Ureter (tissue), 1 donor: ENCODE measurements around the gene TMEM81. TPM values are rescaled to one million over a fixed set of nuclear protein-coding genes. Genes with fewer than 3 reads are reported as not detected.

Experiments used
- DNase-seq: peaks from one replicate; pipeline ENCODE4 v3.0.0-alpha.2; 2020; ENCODE audit warnings: low spot score
- total RNA-seq: library from RNA; stranded (reverse); gene quantifications from one replicate; pipeline ENCODE4 v1.2.4, GENCODE V29; 2023
- donor health status: DM: yes; HTN: yes; CAD: no.

TMEM81 gene
- total RNA-seq, 1 donor from 2014 or later: 1.5 TPM

DNA sequence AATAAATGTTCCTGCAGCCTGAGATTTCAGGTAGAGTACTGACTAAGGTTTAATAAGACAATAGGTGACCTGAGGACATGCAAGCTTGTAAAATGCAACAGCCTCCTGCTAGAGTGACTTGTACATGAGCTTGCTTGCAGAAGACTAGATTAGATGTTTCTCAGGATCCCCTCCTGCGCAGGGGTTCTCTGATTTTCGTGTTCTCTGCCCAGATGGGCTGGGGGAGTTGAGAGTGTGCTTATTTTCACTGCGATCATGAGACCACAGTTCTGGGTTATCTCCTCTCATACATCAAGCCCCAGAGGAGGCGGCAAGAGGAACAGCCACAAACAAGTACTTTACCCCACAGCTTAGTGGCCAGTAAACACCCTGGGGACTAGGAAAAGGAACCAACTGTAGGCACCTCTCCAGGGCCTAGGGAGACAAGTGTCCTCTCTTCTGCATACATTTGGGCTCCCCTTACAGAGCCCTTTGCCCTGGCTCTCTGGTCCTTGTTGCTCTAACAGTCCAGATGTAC, 8.0 kb downstream of the TMEM81 start:
- no peak for DNase-seq

GRCh38 chr1:205075642-205076155, 8.6 kb downstream of the TMEM81 start:
- DNase-seq: no peak

DNA sequence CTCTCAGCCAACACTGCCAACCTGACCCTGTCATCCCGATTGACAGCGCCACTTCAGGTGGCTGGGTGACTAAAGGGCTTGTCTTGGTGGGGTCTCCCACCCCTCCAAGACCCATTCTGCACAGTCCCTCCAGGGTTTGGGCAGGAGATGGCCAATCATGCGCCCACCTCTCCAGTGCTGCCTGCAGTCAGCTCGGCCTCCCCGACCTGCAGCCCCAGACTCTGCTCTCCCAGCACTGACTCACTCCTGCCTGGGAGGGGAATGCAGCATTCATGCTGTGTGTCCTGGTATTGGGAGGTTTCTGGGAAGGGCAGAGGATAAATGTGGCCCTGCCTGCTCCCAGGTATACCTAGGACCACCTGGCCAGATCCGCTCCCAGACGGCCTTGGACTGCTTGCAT, 9.7 kb downstream of the TMEM81 start:
- DNase-seq: no peak

DNA sequence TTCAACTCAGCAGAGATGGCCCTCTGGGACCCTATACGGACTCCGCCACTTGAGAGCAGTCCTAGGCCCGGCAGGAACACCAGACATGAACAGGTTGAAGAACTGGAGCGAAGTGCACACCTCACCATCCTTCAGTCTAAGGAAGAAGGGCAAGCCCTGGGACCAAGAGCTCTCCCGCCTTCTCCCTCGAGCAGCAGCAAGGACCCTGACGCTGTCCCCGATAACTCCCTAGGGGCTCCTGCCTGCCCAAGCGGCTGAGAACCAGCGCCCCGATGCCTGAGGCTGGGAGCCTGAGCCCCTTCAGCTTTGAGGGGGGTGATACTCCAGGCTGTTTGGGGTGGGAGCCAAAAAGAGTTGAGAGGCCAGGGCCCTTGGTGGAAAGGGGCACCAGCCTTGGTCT, 10.2 kb downstream of the TMEM81 start:
- no peak for DNase-seq

GRCh38 chr1:205073511-205073910, 10.7 kb downstream of the TMEM81 start:
- DNase-seq: no peak

DNA sequence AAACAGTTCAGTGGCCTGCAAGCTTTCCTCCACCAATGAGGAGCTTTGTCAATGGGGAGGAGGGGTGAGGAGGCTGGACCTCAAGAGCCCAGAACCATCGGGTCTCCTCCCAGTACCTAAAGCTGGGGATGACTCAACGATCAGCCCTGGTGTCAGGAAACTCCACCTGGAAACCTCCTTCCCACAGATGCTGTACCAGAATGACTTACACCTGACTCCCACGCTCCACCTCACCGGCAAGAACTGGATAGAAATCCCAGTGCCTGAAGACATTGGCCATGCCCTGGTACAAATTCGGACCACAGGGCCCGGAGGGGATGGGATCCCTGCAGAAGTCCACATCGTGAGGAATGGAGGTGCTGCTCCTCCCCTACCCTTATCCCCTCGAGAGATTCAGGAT, 11.4 kb downstream of the TMEM81 start:
- DNase-seq: no peak

DNA sequence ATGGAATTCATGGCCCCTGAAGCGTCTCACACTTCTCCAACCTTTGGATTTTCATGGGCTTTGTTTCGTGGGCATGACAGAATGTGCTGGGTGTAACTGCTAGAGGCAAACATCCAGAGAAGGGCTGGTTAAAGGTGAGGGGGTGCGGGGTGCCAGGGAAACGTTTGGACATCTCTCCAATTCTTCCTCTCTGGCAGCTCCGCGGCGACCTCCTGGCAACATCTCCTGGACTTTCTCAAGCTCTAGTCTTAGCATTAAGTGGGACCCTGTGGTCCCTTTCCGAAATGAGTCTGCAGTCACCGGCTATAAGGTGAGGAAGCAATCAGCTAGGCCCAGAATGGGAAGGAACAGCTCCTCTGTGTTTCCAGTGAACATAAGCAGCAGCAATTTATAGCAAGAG, 12.0 kb downstream of the TMEM81 start:
- DNase-seq: no peak

- DNase-seq: no peak
These were observed 12.5 kb downstream of the TMEM81 start for GRCh38 chr1:205071801-205072200.

DNA sequence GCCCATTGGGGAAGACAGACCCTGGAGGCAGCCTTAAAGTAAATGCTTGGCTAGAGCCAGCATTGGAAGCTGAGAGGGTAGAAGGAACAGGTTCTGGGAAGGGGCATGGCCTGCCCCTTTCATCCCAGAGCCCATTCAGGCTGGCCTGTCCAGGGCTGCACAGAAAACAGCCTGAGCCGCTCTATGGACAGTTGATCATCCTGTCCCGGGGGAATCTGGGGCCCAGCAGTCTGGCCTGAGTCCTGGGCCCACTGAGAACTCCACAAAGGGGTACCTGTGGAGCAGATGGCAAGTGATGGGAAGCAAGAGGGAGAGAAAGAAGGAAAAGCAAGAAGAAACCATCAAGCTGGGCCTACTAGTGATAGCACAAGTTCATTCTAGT, 13.2 kb downstream of the TMEM81 start:
- no peak for DNase-seq

DNA sequence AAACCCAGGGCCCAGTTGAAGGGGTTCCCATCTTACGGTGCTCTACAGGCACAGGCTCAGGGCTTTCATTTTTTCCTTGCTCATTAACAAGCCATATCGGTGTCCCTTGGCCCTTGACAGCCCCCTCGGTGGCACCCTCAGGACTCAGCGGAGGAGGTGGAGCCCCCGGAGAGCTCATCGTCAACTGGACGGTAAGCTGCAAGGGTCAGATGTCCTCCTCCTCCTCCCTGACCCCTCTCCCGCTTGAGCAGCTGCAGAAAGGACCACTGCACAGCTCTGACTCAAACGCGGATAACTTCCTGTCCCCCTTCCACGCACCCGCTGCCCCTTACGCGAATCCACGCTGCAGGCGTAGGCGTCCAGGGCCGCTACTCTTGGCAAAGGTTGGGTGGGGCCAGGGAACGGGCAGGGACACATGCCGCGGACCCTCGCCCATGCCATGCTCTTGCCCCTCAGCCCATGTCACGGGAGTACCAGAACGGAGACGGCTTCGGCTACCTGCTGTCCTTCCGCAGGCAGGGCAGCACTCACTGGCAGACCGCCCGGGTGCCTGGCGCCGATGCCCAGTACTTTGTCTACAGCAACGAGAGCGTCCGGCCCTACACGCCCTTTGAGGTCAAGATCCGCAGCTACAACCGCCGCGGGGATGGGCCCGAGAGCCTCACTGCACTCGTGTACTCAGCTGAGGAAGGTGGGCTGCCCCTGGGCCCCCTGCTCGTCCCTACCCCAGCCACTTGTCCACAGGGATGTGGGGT, 14.7 kb downstream of the TMEM81 start:
- no peak for DNase-seq

DNA sequence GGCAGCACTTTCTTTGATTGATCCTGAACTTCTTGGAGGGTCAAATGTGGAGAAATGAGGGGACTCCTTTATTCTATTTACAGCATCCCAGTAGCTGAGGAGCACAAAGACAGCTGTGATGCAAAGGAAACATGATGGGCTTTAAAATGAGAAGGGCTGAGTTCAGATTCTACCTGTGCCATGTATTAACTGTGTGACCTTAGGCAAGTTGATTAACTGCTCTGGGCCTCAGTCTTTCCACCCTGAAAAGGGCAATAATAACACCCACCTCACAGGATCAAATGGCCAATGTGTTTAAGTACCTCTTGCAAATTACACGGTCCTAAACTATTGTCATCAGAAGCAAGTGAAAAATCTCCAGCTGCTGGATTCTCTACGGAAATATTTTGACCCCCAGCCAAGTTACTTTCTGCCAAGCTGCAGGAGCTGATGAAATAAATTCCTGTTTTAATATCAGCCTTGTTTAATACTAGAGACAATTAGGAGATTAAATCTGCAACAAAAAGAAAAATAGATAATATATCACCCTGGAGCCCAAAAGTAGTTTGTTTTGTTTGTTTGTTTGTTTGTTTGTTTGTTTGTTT, 15.7 kb downstream of the TMEM81 start:
- DNase-seq: no peak

- no peak for DNase-seq
These were observed 16.3 kb downstream of the TMEM81 start for GRCh38 chr1:205068001-205068400.

DNA sequence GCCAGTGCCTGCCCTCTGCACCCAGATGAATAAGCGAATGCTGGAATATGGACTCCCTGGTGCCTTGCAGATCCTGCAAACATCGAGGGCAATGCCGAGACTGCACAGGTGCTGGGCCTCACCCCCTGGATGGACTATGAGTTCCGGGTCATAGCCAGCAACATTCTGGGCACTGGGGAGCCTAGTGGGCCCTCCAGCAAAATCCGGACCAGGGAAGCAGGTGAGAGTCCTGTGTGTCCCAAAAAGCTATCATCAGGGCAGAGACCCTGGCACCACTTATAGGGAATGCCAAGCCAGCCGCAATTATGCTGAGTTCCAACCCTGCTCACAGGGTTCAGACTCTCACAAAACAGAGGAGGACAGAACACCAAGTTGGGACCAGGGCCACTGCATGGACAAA, 17.2 kb downstream of the TMEM81 start:
- DNase-seq: no peak

DNA sequence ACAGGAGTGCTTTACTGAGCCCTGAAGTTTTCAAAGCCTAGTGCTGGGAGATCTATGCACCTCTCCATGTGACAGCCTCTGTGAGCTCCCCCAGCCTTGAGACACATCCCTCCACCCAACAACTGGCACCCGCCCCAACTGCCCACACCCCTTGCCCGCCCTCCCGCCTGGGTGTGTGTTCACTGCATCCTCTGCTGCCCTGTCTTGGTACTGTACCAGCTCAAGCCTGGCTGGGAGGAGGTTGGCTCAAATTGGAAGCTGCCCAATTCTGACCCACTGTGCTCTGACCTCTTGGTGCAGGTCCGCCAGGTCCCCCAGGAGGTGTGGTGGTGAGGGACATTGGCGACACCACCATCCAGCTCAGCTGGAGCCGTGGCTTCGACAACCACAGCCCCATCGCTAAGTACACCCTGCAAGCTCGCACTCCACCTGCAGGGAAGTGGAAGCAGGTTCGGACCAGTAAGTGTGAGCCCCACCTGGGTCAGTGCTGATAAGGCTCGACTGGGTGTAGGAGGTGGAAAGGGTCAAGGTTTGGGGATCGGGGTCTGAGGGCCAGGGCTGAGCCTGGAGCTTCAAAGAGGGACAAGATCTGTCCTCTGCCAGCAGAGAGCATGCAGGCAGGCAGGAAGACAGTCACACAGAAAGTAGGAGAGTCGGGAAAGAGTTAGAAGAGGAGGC, 18.0 kb downstream of the TMEM81 start:
- DNase-seq: no peak

DNA sequence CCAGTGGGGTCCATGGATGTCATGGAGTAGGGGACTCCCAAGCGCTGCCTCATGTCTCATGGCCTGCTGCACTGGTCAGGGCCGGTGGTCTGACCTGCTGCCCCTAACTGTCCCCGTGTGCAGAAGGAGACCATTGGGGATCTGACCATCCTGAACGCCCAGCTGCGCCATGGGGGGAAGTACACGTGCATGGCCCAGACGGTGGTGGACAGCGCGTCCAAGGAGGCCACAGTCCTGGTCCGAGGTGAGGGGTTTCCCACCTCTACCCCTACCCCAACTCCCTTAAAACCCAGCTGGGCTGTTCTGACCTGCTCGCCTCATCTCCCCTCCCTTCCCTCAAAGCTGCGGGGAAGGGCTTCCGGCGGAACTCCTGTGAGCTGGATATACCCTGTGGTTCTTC, 18.6 kb downstream of the TMEM81 start:
- DNase-seq: no peak

GRCh38 chr1:205064741-205065316, 19.4 kb downstream of the TMEM81 start:
- no peak for DNase-seq

- DNase-seq: no peak
These were observed 20.0 kb downstream of the TMEM81 start for GRCh38 chr1:205064301-205064700.

GRCh38 chr1:205062895-205063294, 21.4 kb downstream of the TMEM81 start:
- no peak for DNase-seq

DNA sequence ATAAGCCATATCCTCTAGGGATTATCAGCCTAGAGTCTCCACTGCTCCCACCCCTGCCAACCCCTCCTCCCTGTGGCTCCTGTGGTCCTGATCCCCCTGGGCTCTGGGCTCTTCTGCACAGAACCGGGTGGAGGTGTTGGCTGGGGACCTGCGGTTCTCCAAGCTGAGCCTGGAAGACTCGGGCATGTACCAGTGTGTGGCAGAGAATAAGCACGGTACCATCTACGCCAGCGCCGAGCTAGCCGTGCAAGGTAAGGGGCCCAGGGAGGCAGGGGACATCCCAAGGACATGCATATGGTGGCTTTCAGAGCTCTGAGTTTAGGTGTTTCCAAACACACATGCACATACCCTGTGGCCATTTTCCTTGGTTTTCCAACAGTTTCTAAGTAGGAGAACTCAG, 21.9 kb downstream of the TMEM81 start:
- no peak for DNase-seq

- peak; percentile 80 for DNase-seq
These were observed 22.6 kb downstream of the TMEM81 start for GRCh38 chr1:205061665-205062069.

GRCh38 chr1:205061227-205061626, 23.0 kb downstream of the TMEM81 start:
- DNase-seq: no peak

GRCh38 chr1:205060746-205061145, 23.5 kb downstream of the TMEM81 start:
- no peak for DNase-seq
